ENCODE measurements around the gene EIF5AL1. TPM values are rescaled to one million over a fixed set of nuclear protein-coding genes. Genes with fewer than 3 reads are reported as not detected.

Gene EIF5AL1
- 0.18 and 0.28 TPM in 2 replicates for total RNA-seq

GRCh38 chr10:79511891-79512583, at the start of gene EIF5AL1:
Gene EIF5AL1 (plus strand): TSS chr10:79512533. CDS start chr10:79512650, 117 bp downstream.

GRCh38 chr10:79560160-79560709, 47.9 kb downstream of the EIF5AL1 start, which contains the start of gene SFTPA2:
Gene SFTPA2 (minus strand): TSS chr10:79560407. CDS start chr10:79559483, 924 bp downstream.

Other genes with a start within 250 kb of the EIF5AL1 start
- 22.6 and 33.7 TPM in 2 replicates for gene PPIF, start 165.1 kb upstream of the EIF5AL1 start, total RNA-seq
- 21.0 and 24.6 TPM in 2 replicates for gene ZCCHC24, start 66.9 kb upstream of the EIF5AL1 start, total RNA-seq
- not detected in 2 replicates for gene SFTPA2, start 47.9 kb downstream of the EIF5AL1 start, total RNA-seq
- gene SFTPA1, start 98.4 kb downstream of the EIF5AL1 start, total RNA-seq: not detected in 2 replicates
- gene NUTM2B, start 190.7 kb downstream of the EIF5AL1 start, total RNA-seq: 0.28 and 0.37 TPM in 2 replicates